WTC11 (cell line): Measurements from ENCODE around the gene M1AP. TPM values are rescaled to one million over a fixed set of nuclear protein-coding genes. Genes with fewer than 3 reads are reported as not detected.

Experiments
- ATAC-seq: fragments of 200-7000 bp; cut with Tn5 transposase; 2 replicates; pipeline ENCODE4 v1.10.0; 2021; ENCODE audit warnings: mild to moderate bottlenecking, moderate library complexity
- CTCF ChIA-PET: fragments of 300-600 bp; sonication (Branson Sonifier 250); formaldehyde crosslinking; loops from one replicate; lab custom pipeline; 2021; ENCODE audit warnings: antibody characterized with exemption; lab: Charles Lee
- POLR2A ChIA-PET: fragments of 350-600 bp; sonication (Branson Sonifier 250); formaldehyde crosslinking; loops from one replicate; lab custom pipeline; 2021; ENCODE audit warnings: antibody characterized with exemption; lab: Charles Lee
- DNase-seq: peaks from one replicate; pipeline ENCODE4 v3.0.0; 2021; ENCODE audit warnings: low spot score
- H3K27ac Mint-ChIP-seq: 2 replicates; pipeline ENCODE4 v1.8.0; 2021; ENCODE audit warnings: mixed read lengths
- H3K27me3 Mint-ChIP-seq: 2 replicates; pipeline ENCODE4 v1.8.0; 2021; ENCODE audit warnings: low read depth, mild to moderate bottlenecking, moderate library complexity, mixed read lengths
- H3K36me3 Mint-ChIP-seq: 2 replicates; pipeline ENCODE4 v1.8.0; 2021; ENCODE audit warnings: mixed read lengths
- H3K4me1 Mint-ChIP-seq: 2 replicates; pipeline ENCODE4 v1.8.0; 2022; ENCODE audit warnings: mixed read lengths
- H3K4me3 Mint-ChIP-seq: 2 replicates; pipeline ENCODE4 v1.8.0; 2021; ENCODE audit warnings: mild to moderate bottlenecking, moderate library complexity, mixed read lengths
- H3K9me3 Mint-ChIP-seq: 2 replicates; pipeline ENCODE4 v1.8.0; 2021; ENCODE audit warnings: mixed read lengths
- ATF3 ChIP-seq: sonication (generic); formaldehyde crosslinking; conservative IDR thresholded peaks from 2 replicates; pipeline ENCODE4 v1.8.1; 2022; ENCODE audit warnings: mild to moderate bottlenecking, missing genetic modification reagents
- CBFB ChIP-seq: sonication (generic); formaldehyde crosslinking; IDR thresholded peaks from 2 replicates; pipeline ENCODE4 v1.8.1; 2022; ENCODE audit warnings: mild to moderate bottlenecking, low read depth, missing genetic modification reagents
- CREB1 ChIP-seq: sonication (generic); formaldehyde crosslinking; IDR thresholded peaks from 2 replicates; pipeline ENCODE4 v1.8.0; 2023; ENCODE audit warnings: mild to moderate bottlenecking, missing genetic modification reagents
- E2F1 ChIP-seq: sonication (generic); formaldehyde crosslinking; IDR thresholded peaks from 2 replicates; pipeline ENCODE4 v1.8.0; 2022; ENCODE audit warnings: mild to moderate bottlenecking, missing genetic modification reagents
- ETV6 ChIP-seq: sonication (generic); formaldehyde crosslinking; IDR thresholded peaks from 2 replicates; pipeline ENCODE4 v1.8.1; 2022; ENCODE audit warnings: mild to moderate bottlenecking, missing genetic modification reagents
- FOXP1 ChIP-seq: sonication (generic); formaldehyde crosslinking; IDR thresholded peaks from 2 replicates; pipeline ENCODE4 v1.8.0; 2022; ENCODE audit warnings: missing genetic modification reagents, mild to moderate bottlenecking, moderate library complexity, borderline replicate concordance
- GRHL2 ChIP-seq: fragments of 250-450 bp; sonication (Bioruptor Pico); IDR thresholded peaks from 2 replicates; pipeline ENCODE4 v1.8.0; 2022; ENCODE audit warnings: mild to moderate bottlenecking, moderate library complexity; ENCODE audit not compliant: insufficient replicate concordance, severe bottlenecking
- HMGA2 ChIP-seq: fragments of 250-450 bp; sonication (Bioruptor Pico); IDR thresholded peaks from 2 replicates; pipeline ENCODE4 v1.4.0; 2021; ENCODE audit warnings: mild to moderate bottlenecking, moderate library complexity
- JAZF1 ChIP-seq: fragments of 250-450 bp; sonication (Bioruptor Pico); IDR thresholded peaks from 2 replicates; pipeline ENCODE4 v1.9.0; 2021; ENCODE audit warnings: moderate library complexity, mild to moderate bottlenecking, inconsistent platforms
- MXD4 ChIP-seq: fragments of 250-450 bp; sonication (Bioruptor Pico); IDR thresholded peaks from 2 replicates; pipeline ENCODE4 v1.8.0; 2021; ENCODE audit warnings: mild to moderate bottlenecking, moderate library complexity, borderline replicate concordance
- OVOL2 ChIP-seq: fragments of 250-450 bp; sonication (Bioruptor Pico); IDR thresholded peaks from 2 replicates; pipeline ENCODE4 v1.9.0; 2021; ENCODE audit warnings: mild to moderate bottlenecking, borderline replicate concordance
- RELA ChIP-seq: sonication (generic); formaldehyde crosslinking; IDR thresholded peaks from 2 replicates; pipeline ENCODE4 v1.8.1; 2022; ENCODE audit warnings: missing genetic modification reagents, mild to moderate bottlenecking, borderline replicate concordance
- ZMAT4 ChIP-seq: fragments of 250-450 bp; sonication (Bioruptor Pico); IDR thresholded peaks from 2 replicates; pipeline ENCODE4 v1.9.0; 2021; ENCODE audit warnings: mild to moderate bottlenecking
- ZNF671 ChIP-seq: fragments of 250-450 bp; sonication (Bioruptor Pico); IDR thresholded peaks from 2 replicates; pipeline ENCODE4 v1.8.0; 2021; ENCODE audit warnings: mild to moderate bottlenecking
- total RNA-seq: library from RNA; stranded (reverse); gene quantifications from 3 replicates; pipeline ENCODE4 v1.2.3, GENCODE V29; 2021
- TF ChIP-seq, protein P1 (sequence below): sonication (generic); formaldehyde crosslinking; IDR thresholded peaks from 2 replicates; pipeline ENCODE4 v1.8.1; 2022; ENCODE audit warnings: mild to moderate bottlenecking, missing genetic modification reagents, moderate library complexity, borderline replicate concordance
- TF ChIP-seq, protein P2 (sequence below): sonication (generic); formaldehyde crosslinking; IDR thresholded peaks from 2 replicates; pipeline ENCODE4 v1.8.0; 2022; ENCODE audit warnings: mild to moderate bottlenecking, missing genetic modification reagents
- TF ChIP-seq, protein P3 (sequence below): fragments of 250-450 bp; sonication (Bioruptor Pico); conservative IDR thresholded peaks from 2 replicates; pipeline ENCODE4 v1.9.0; 2021; ENCODE audit warnings: mild to moderate bottlenecking
- TF ChIP-seq, protein P4 (sequence below): sonication (generic); formaldehyde crosslinking; IDR thresholded peaks from 2 replicates; pipeline ENCODE4 v1.8.1; 2023; ENCODE audit warnings: mild to moderate bottlenecking, missing genetic modification reagents, borderline replicate concordance

M1AP gene
- total RNA-seq, 1 experiment from 2014 or later = 5.9 TPM

DNA sequence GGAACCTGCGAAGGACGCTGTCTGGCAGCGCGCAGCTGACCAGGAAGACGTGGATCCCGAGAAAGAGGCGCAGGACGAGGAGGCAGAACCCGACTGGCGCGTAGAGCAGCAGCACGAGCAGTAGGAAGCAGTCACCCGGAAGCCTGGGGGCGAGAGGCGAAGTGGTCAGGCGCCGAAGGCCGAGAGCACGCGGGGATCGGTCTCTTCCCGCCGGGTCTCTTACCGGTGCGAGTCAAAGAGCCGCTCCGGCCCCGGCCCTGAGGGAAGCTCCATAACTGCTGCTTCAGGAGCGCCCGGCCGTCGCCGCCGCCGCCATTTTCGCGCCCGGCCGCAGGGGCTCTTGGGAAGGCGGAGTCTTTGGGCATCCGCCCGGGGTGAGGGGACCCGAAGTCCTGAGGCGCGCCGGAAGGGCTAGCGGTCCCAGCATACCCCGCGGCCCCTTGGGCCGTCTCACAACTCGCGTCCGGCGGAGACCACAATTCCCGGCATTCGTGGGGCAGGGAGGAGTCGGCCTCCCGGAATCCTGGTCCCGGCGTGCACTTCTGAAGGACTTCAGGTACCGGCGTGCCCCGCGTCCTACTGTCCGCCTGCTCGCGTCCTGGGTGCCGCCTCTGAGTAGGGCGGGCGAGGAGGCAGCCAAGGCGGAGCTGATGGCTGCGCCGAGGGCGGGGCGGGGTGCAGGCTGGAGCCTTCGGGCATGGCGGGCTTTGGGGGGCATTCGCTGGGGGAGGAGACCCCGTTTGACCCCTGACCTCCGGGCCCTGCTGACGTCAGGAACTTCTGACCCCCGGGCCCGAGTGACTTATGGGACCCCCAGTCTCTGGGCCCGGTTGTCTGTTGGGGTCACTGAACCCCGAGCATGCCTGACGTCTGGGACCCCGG, 118.5 kb downstream of the M1AP start, which contains the start of the genes AUP1 and HTRA2 (continued):
- TF ChIP-seq OVOL2 (CRISPR knock-in tag) = no peak
- TF ChIP-seq, protein P1, sequence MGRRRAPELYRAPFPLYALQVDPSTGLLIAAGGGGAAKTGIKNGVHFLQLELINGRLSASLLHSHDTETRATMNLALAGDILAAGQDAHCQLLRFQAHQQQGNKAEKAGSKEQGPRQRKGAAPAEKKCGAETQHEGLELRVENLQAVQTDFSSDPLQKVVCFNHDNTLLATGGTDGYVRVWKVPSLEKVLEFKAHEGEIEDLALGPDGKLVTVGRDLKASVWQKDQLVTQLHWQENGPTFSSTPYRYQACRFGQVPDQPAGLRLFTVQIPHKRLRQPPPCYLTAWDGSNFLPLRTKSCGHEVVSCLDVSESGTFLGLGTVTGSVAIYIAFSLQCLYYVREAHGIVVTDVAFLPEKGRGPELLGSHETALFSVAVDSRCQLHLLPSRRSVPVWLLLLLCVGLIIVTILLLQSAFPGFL (CRISPR knock-in tag) = peak; percentile 35; the same call in 1 of the 2 replicates
- TF ChIP-seq MXD4 (CRISPR knock-in tag) = no peak
- TF ChIP-seq, protein P2, sequence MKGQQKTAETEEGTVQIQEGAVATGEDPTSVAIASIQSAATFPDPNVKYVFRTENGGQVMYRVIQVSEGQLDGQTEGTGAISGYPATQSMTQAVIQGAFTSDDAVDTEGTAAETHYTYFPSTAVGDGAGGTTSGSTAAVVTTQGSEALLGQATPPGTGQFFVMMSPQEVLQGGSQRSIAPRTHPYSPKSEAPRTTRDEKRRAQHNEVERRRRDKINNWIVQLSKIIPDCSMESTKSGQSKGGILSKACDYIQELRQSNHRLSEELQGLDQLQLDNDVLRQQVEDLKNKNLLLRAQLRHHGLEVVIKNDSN (CRISPR knock-in tag) = 0 out of 2 replicates have a peak, but pooled peaks have one; percentile 23
- TF ChIP-seq ZNF671 (CRISPR knock-in tag) = no peak
- TF ChIP-seq CREB1 (CRISPR knock-in tag) = no peak
- TF ChIP-seq ATF3 = no peak
- TF ChIP-seq E2F1 (CRISPR knock-in tag) = no peak
- peak; percentile 50; the same call in 1 of the 2 replicates for TF ChIP-seq ETV6 (CRISPR knock-in tag)
- no peak for TF ChIP-seq HMGA2 (CRISPR knock-in tag)
- TF ChIP-seq CBFB = peak; percentile 77; the same call in 1 of the 2 replicates

DNA sequence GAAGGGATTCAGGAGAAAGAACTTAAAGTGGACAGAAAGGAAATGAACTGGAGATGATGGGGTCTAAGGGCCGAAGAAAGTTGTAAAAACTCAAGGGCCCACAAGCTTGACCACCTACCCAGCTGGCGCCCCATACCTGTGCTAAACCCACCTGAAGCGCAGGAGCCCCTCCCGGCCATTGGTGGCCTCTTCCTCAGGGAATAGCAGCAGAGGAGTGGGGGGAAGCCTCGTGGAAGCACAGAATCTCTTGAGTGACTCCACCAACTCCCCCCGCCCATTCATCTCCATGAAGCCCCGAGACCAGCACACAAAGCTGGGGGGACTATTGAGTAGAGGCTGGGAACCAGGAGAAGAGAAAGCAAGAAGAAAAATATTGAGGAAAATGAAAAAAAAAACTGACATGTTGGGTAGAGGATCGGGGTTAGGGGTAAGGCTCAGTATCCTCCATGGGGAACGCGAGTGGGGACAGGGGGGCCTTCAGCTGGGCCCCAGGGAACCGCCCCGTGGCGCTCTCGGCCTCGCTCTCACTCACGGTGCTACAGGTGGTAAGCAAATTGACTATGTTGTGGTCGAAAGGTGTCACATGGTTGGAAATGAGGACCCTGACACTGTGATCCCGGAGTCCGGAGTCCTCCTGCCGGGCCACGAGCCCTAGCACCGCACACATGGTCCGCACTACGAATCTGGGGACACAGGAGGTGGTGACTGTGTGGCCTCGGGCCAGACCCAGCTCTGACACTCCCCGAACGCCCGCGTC, 119.4 kb downstream of the M1AP start:
- 0 out of 2 replicates have a peak, but pooled peaks cover 3% of the 10 kb centered on the region for H3K9me3 Mint-ChIP-seq
- ChIA-PET POLR2A (interaction anchor here (0.8 to 1.4 kb wide), 3 partner anchors 25 to 71 kb away, joined by 3 to 7 read pairs (median 3); partner anchors contain the start of genes LOXL3 and WBP1), CTCF (interaction anchor here (0.7 to 2.2 kb wide), 7 partner anchors 12 to 137 kb away, joined by 3 to 9 read pairs (median 4); partner anchors contain the start of genes CCDC142, LOXL3, PCGF1 and TTC31)
- no peak for ATAC-seq
- H3K36me3 Mint-ChIP-seq = peaks cover 34% of the 10 kb centered on the region
- no peak for TF ChIP-seq RELA (CRISPR knock-in tag)
- 0 out of 2 replicates have a peak, but pooled peaks have one; percentile 27 for TF ChIP-seq FOXP1 (CRISPR knock-in tag)
- peak overlapping the region; percentile 93 for H3K27ac Mint-ChIP-seq
- no peak for DNase-seq
- peaks cover 14% of the 10 kb centered on the region for H3K4me1 Mint-ChIP-seq
- H3K4me3 Mint-ChIP-seq = peak overlapping the region; percentile 99
- H3K27me3 Mint-ChIP-seq = peaks cover 3% of the 10 kb centered on the region

DNA sequence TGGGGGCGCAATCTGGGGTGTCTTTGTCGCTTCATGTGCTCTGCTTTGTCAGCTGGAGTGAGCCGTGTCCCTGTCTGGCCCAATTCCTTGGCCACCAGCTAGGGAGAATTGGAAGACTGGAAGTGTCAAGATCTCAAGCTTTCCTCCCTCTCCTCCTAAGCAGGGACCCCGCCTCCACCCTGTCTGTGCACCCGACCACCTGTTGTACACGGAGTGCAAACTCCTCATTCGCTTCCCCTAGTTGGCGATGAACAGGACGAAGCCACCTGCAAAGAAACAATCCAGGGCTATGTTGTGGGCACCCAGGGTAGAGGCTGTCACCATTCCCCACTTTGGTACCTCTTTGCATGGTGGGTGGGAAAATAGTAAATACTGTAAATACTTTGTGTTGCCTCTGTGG, 120.4 kb downstream of the M1AP start:
- no peak overlapping the region for H3K27ac Mint-ChIP-seq
- H3K4me3 Mint-ChIP-seq = peak overlapping the region; percentile 99
- peaks cover 11% of the 10 kb centered on the region for H3K27me3 Mint-ChIP-seq
- ATAC-seq = no peak
- 0 out of 2 replicates have a peak, but pooled peaks cover 3% of the 10 kb centered on the region for H3K9me3 Mint-ChIP-seq
- peaks cover 28% of the 10 kb centered on the region for H3K36me3 Mint-ChIP-seq
- ChIA-PET CTCF (no interaction called here), POLR2A (no interaction called here)
- peaks cover 14% of the 10 kb centered on the region for H3K4me1 Mint-ChIP-seq
- no peak for DNase-seq
- TF ChIP-seq JAZF1 (CRISPR knock-in tag) (no peak), ATF3 (no peak), GRHL2 (no peak), ZMAT4 (CRISPR knock-in tag) (no peak), HMGA2 (CRISPR knock-in tag) (no peak), FOXP1 (CRISPR knock-in tag) (no peak)
- TF ChIP-seq, protein P3, sequence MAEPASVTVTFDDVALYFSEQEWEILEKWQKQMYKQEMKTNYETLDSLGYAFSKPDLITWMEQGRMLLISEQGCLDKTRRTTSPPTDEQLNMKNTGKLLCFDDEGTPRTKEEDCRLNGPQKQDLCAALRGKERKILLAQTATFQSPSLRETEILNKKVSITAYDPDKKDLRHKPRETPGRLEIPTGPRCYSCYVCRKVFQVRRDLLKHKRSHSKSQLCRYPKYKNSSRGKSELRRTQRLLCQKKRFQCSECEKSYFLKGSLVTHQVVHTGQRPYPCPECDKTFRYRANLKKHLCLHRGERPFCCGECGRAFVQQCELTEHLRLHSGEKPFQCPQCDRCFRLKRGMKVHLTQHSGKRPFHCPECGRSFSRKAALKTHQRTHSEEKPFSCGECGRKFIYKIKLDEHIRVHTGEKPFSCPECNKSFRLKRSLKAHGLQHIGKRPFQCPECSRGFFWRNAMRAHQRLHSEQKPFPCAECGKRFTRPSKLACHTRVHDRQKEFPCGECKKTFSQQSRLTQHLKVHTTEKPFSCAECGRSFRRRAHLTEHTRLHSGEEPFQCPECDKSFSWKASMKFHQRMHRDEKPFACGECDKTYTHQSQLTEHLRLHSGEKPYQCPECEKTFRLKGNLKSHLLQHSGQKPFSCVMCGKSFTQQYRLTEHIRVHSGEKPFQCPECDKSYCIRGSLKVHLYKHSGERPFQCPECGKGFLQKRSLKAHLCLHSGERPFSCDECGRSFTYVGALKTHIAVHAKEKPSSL (CRISPR knock-in tag) = no peak
- TF ChIP-seq, protein P4, sequence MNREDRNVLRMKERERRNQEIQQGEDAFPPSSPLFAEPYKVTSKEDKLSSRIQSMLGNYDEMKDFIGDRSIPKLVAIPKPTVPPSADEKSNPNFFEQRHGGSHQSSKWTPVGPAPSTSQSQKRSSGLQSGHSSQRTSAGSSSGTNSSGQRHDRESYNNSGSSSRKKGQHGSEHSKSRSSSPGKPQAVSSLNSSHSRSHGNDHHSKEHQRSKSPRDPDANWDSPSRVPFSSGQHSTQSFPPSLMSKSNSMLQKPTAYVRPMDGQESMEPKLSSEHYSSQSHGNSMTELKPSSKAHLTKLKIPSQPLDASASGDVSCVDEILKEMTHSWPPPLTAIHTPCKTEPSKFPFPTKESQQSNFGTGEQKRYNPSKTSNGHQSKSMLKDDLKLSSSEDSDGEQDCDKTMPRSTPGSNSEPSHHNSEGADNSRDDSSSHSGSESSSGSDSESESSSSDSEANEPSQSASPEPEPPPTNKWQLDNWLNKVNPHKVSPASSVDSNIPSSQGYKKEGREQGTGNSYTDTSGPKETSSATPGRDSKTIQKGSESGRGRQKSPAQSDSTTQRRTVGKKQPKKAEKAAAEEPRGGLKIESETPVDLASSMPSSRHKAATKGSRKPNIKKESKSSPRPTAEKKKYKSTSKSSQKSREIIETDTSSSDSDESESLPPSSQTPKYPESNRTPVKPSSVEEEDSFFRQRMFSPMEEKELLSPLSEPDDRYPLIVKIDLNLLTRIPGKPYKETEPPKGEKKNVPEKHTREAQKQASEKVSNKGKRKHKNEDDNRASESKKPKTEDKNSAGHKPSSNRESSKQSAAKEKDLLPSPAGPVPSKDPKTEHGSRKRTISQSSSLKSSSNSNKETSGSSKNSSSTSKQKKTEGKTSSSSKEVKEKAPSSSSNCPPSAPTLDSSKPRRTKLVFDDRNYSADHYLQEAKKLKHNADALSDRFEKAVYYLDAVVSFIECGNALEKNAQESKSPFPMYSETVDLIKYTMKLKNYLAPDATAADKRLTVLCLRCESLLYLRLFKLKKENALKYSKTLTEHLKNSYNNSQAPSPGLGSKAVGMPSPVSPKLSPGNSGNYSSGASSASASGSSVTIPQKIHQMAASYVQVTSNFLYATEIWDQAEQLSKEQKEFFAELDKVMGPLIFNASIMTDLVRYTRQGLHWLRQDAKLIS (CRISPR knock-in tag) = no peak
